GM21381 (cell line): Measurements from ENCODE around the gene SLC25A29.

Source experiments
- ATAC-seq: cut with Tn5 transposase; IDR thresholded peaks from one replicate; pipeline ENCODE4 v1.9.1; 2021; ENCODE audit warnings: mild to moderate bottlenecking, moderate library complexity; ENCODE audit not compliant: unreplicated experiment

The SLC25A29 gene

GRCh38 chr14:100282766-100283419 lies 23.4 kb downstream of the SLC25A29 start:
- ATAC-seq, result no peak

- no peak for ATAC-seq
Measured at GRCh38 chr14:100282083-100282350, 24.2 kb downstream of the SLC25A29 start.

- ATAC-seq, result no peak
Measured at GRCh38 chr14:100281286-100282082, 24.8 kb downstream of the SLC25A29 start.

- ATAC-seq, result no peak
Measured at GRCh38 chr14:100279563-100279962, 26.7 kb downstream of the SLC25A29 start.

GRCh38 chr14:100279133-100279532 lies 27.1 kb downstream of the SLC25A29 start:
- no peak for ATAC-seq

GRCh38 chr14:100278702-100279101 lies 27.5 kb downstream of the SLC25A29 start:
- ATAC-seq, result peak; percentile 65

- ATAC-seq, result no peak
Measured at GRCh38 chr14:100275214-100275613, 31.0 kb downstream of the SLC25A29 start.

GRCh38 chr14:100274250-100274649 lies 32.0 kb downstream of the SLC25A29 start:
- no peak for ATAC-seq

GRCh38 chr14:100271247-100271939 lies 34.9 kb downstream of the SLC25A29 start:
- ATAC-seq, result no peak

GRCh38 chr14:100268591-100269207 lies 37.5 kb downstream of the SLC25A29 start:
- ATAC-seq, result no peak

- no peak for ATAC-seq
Measured at GRCh38 chr14:100267990-100268389, 38.3 kb downstream of the SLC25A29 start.

GRCh38 chr14:100263141-100263540 lies 43.1 kb downstream of the SLC25A29 start:
- ATAC-seq, result no peak

GRCh38 chr14:100262545-100262944 lies 43.7 kb downstream of the SLC25A29 start:
- no peak for ATAC-seq

GRCh38 chr14:100261621-100262020 lies 44.6 kb downstream of the SLC25A29 start:
- no peak for ATAC-seq

- peak; percentile 81 for ATAC-seq
Measured at GRCh38 chr14:100256339-100256895, 49.8 kb downstream of the SLC25A29 start.

- ATAC-seq, result no peak
Measured at GRCh38 chr14:100252684-100253083, 53.6 kb downstream of the SLC25A29 start.

GRCh38 chr14:100250732-100251465 lies 55.3 kb downstream of the SLC25A29 start:
- no peak for ATAC-seq

- ATAC-seq, result no peak
Measured at GRCh38 chr14:100246809-100247428, 59.3 kb downstream of the SLC25A29 start.

GRCh38 chr14:100243020-100243419 lies 63.2 kb downstream of the SLC25A29 start:
- ATAC-seq, result no peak

- ATAC-seq, result no peak
Measured at GRCh38 chr14:100241279-100241678, 65.0 kb downstream of the SLC25A29 start.
